Esophagus (tissue), 2 donors: Measurements from ENCODE around the gene HLA-A. TPM values are rescaled to one million over a fixed set of nuclear protein-coding genes. Genes with fewer than 3 reads are reported as not detected.

Experiments used
- H3K27ac ChIP-seq, 2 donors: one replicate each; pipeline ENCODE4 v1.5.1; 2013; ENCODE audit warnings: low read depth in 2 of 2, mild to moderate bottlenecking in 2 of 2, inconsistent platforms in 1 of 2, low read length in 1 of 2, moderate library complexity in 1 of 2
- H3K27me3 ChIP-seq, 2 donors: one replicate each; pipeline ENCODE4 v1.6.1; 2013; ENCODE audit warnings: low read length in 2 of 2, control low read depth in 1 of 2, mild to moderate bottlenecking in 1 of 2; ENCODE audit not compliant: insufficient read depth in 2 of 2, control insufficient read depth in 1 of 2
- H3K36me3 ChIP-seq, 2 donors: one replicate each; pipeline ENCODE4 v1.6.1; 2013; ENCODE audit warnings: low read length in 1 of 2; ENCODE audit not compliant: control insufficient read depth in 2 of 2, insufficient read depth in 2 of 2
- H3K4me1 ChIP-seq, 2 donors: one replicate each; pipeline ENCODE4 v1.6.1; 2013; ENCODE audit warnings: low read length in 1 of 2; ENCODE audit not compliant: control insufficient read depth in 2 of 2, insufficient read depth in 2 of 2
- H3K4me3 ChIP-seq, 2 donors: one replicate each; pipeline ENCODE4 v1.5.1; 2013; ENCODE audit warnings: low read length in 2 of 2, mild to moderate bottlenecking in 2 of 2, low read depth in 1 of 2, moderate library complexity in 1 of 2
- H3K9me3 ChIP-seq, 2 donors: one replicate each; pipeline ENCODE4 v1.6.1; 2013; ENCODE audit warnings: mild to moderate bottlenecking in 2 of 2, low read depth in 1 of 2, low read length in 1 of 2, moderate library complexity in 1 of 2; ENCODE audit not compliant: control insufficient read depth in 2 of 2, insufficient read depth in 1 of 2
- WGBS, 2 donors: extraction: QIAGEN DNeasy Blood & Tissue Kit; methylation state at CpG; one replicate each; pipeline ENCODE4 v1.1.7; 2013; 5-methylcytosine and 5-hydroxymethylcytosine counted together
- polyA plus RNA-seq, 2 donors: library from polyadenylated mRNA; stranded (reverse); fragments of 200-250 nt; gene quantifications; one replicate each; pipeline ENCODE4 v1.2.3, GENCODE V29; 2013
- donor health status: healthy with polysubstance abuse.
- donor health status: Bipolar disorder and iron deficiency.

Gene HLA-A
- polyA plus RNA-seq, 2 donors, result 197 to 259 TPM

GRCh38 chr6:29994826-29995225, 52.5 kb downstream of the HLA-A start:
- no peaks in the 10 kb centered on the region for H3K9me3 ChIP-seq
- no peaks in the 10 kb centered on the region for H3K36me3 ChIP-seq
- no peak overlapping the region for H3K27ac ChIP-seq
- WGBS, 2 donors, result 67 to 82% methylated on average over 5 of the region's 5 CpGs
- no peaks in the 10 kb centered on the region for H3K27me3 ChIP-seq
- no peak overlapping the region for H3K4me3 ChIP-seq
- H3K4me1 ChIP-seq, result no peaks in the 10 kb centered on the region

- H3K4me1 ChIP-seq, result no peaks in the 10 kb centered on the region
- 32 to 35% methylated on average over 2 of the region's 2 CpGs for WGBS, 2 donors
- H3K9me3 ChIP-seq, result no peaks in the 10 kb centered on the region
- no peak overlapping the region for H3K27ac ChIP-seq
- H3K27me3 ChIP-seq, result no peaks in the 10 kb centered on the region
- no peaks in the 10 kb centered on the region for H3K36me3 ChIP-seq
- no peak overlapping the region for H3K4me3 ChIP-seq
Measured at GRCh38 chr6:29995340-29995777, 53.0 kb downstream of the HLA-A start.

Other genes starting within 250 kb of the HLA-A start
- 10 to 100 TPM; 25.2 to 35.6 TPM for gene HLA-F, start 219.1 kb upstream of the HLA-A start, polyA plus RNA-seq
- gene HLA-G, start 114.7 kb upstream of the HLA-A start, polyA plus RNA-seq, result under 1 TPM; 0.07 to 0.12 TPM
- gene POLR1H, start 118.7 kb downstream of the HLA-A start, polyA plus RNA-seq, result 10 to 100 TPM; 22.6 to 48.0 TPM
- 10 to 100 TPM; 41.0 to 54.8 TPM for gene PPP1R11, start 124.7 kb downstream of the HLA-A start, polyA plus RNA-seq
- 10 to 100 TPM; 11.8 to 15.6 TPM for gene RNF39, start 133.2 kb downstream of the HLA-A start, polyA plus RNA-seq
- under 1 TPM; 0.11 to 0.22 TPM for gene TRIM31, start 170.6 kb downstream of the HLA-A start, polyA plus RNA-seq
- under 1 TPM in 1 of 2 donors, not detected in 1; 0.02 TPM for gene TRIM40, start 193.6 kb downstream of the HLA-A start, polyA plus RNA-seq
- not detected for gene TRIM10, start 218.7 kb downstream of the HLA-A start, polyA plus RNA-seq
- not detected for gene TRIM15, start 221.0 kb downstream of the HLA-A start, polyA plus RNA-seq